HEK293T (cell line): ENCODE measurements around the gene LHPP.

Experiments used
- CTCF ChIA-PET: fragments of 350-600 bp; formaldehyde crosslinking; extraction: SDS; loops from one replicate; lab custom pipeline; 2021; ENCODE audit warnings: antibody characterized with exemption, inconsistent platforms; lab: Yijun Ruan, JAX
- POLR2A ChIA-PET: fragments of 350-600 bp; formaldehyde crosslinking; extraction: SDS; loops from one replicate; lab custom pipeline; 2020; ENCODE audit warnings: antibody characterized with exemption, inconsistent platforms; lab: Yijun Ruan, JAX
- DNase-seq: peaks from one replicate; pipeline ENCODE4 v3.0.0; 2012; ENCODE audit warnings: mixed read lengths; ENCODE audit errors: extremely low spot score
- ARNT ChIP-seq: fragments of 450-650 bp; IDR thresholded peaks from 2 replicates; pipeline ENCODE4 v1.6.1; 2017; ENCODE audit warnings: mild to moderate bottlenecking
- BHLHE40 ChIP-seq: fragments of 450-650 bp; IDR thresholded peaks from 2 replicates; pipeline ENCODE4 v1.6.1; 2016; ENCODE audit warnings: mild to moderate bottlenecking, moderate library complexity, borderline replicate concordance
- CTBP1 ChIP-seq: fragments of 450-650 bp; IDR thresholded peaks from 2 replicates; pipeline ENCODE4 v1.6.1; 2016; ENCODE audit warnings: borderline replicate concordance
- ELF4 ChIP-seq: fragments of 450-650 bp; IDR thresholded peaks from 2 replicates; pipeline ENCODE4 v1.6.1; 2017; ENCODE audit warnings: antibody characterized with exemption
- FOXA1 ChIP-seq: fragments of 450-650 bp; IDR thresholded peaks from 2 replicates; pipeline ENCODE4 v1.6.1; 2016; ENCODE audit warnings: mild to moderate bottlenecking
- FOXK2 ChIP-seq: fragments of 450-650 bp; IDR thresholded peaks from 2 replicates; pipeline ENCODE4 v1.6.1; 2016; ENCODE audit warnings: mild to moderate bottlenecking
- FOXM1 ChIP-seq: fragments of 450-650 bp; IDR thresholded peaks from 2 replicates; pipeline ENCODE4 v1.6.1; 2017; ENCODE audit warnings: mild to moderate bottlenecking, borderline replicate concordance
- HDGF ChIP-seq: fragments of 450-650 bp; IDR thresholded peaks from 2 replicates; pipeline ENCODE4 v1.6.1; 2017; ENCODE audit warnings: antibody characterized with exemption, borderline replicate concordance
- L3MBTL2 ChIP-seq: fragments of 450-650 bp; conservative IDR thresholded peaks from 2 replicates; pipeline ENCODE4 v1.6.1; 2016; ENCODE audit warnings: mild to moderate bottlenecking
- LEF1 ChIP-seq: fragments of 450-650 bp; IDR thresholded peaks from 2 replicates; pipeline ENCODE4 v1.6.1; 2017; ENCODE audit warnings: mild to moderate bottlenecking, borderline replicate concordance
- NFRKB ChIP-seq: fragments of 450-650 bp; IDR thresholded peaks from 2 replicates; pipeline ENCODE4 v1.6.1; 2016; ENCODE audit warnings: mild to moderate bottlenecking, moderate library complexity
- PKNOX1 ChIP-seq: fragments of 450-650 bp; IDR thresholded peaks from 2 replicates; pipeline ENCODE4 v1.6.1; 2016
- SP1 ChIP-seq: fragments of 450-650 bp; IDR thresholded peaks from 2 replicates; pipeline ENCODE4 v1.6.1; 2017
- SUZ12 ChIP-seq: fragments of 450-650 bp; IDR thresholded peaks from 2 replicates; pipeline ENCODE4 v1.6.1; 2016; ENCODE audit warnings: mild to moderate bottlenecking
- TARDBP ChIP-seq: fragments of 450-650 bp; IDR thresholded peaks from 2 replicates; pipeline ENCODE4 v1.6.1; 2016
- ZNF384 ChIP-seq: fragments of 450-650 bp; IDR thresholded peaks from 2 replicates; pipeline ENCODE4 v1.6.1; 2016

The LHPP gene

GRCh38 chr10:124650263-124650662, 188.6 kb downstream of the LHPP start:
- ChIA-PET POLR2A (no interaction called here), CTCF (no interaction called here)
- DNase-seq, result no peak
- TF ChIP-seq L3MBTL2 (no peak), FOXM1 (no peak), FOXA1 (no peak), LEF1 (no peak), CTBP1 (no peak)

- no peak for TF ChIP-seq HDGF
- no peak for TF ChIP-seq BHLHE40
- TF ChIP-seq SUZ12, result no peak
- no peak for TF ChIP-seq L3MBTL2
- ChIA-PET POLR2A (no interaction called here), CTCF (no interaction called here)
- DNase-seq, result no peak
Observed at GRCh38 chr10:124650820-124651401, 189.3 kb downstream of the LHPP start.

DNA sequence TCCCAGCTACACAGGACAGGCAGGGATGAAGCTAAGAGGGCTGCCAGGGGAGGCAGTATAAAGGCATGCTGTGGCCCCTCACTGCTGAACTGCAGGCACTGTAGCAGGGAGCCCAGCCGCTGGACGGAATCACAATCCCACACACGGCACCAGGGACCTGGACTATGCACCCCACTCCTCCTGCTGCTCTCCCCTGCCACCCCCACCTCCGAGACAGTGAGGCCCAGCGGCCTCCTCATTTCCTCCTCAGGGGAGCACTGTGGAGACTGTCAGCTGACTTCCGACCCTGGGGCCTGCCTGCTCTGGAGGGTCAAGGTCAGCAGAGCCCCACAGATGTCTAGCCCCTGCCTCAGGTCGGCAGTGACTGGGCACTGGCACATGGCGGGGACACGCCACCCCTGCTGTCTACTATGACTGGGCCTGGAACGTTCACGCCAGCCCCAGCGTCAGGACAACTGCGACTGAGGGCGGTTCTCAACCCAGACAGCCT, 189.8 kb downstream of the LHPP start:
- no peak for DNase-seq
- POLR2A ChIA-PET, result no interaction called here
- TF ChIP-seq ZNF384, result no peak
- TF ChIP-seq ARNT, result no peak
- no peak for TF ChIP-seq SP1
- no peak for TF ChIP-seq FOXM1
- CTCF ChIA-PET, result no interaction called here

- CTCF ChIA-PET, result no interaction called here
- POLR2A ChIA-PET, result no interaction called here
- DNase-seq, result no peak
- TF ChIP-seq L3MBTL2 (no peak), FOXA1 (no peak), NFRKB (no peak), PKNOX1 (no peak), SP1 (no peak), FOXM1 (no peak), CTBP1 (no peak)
Observed at GRCh38 chr10:124652200-124652599, 190.6 kb downstream of the LHPP start.

DNA sequence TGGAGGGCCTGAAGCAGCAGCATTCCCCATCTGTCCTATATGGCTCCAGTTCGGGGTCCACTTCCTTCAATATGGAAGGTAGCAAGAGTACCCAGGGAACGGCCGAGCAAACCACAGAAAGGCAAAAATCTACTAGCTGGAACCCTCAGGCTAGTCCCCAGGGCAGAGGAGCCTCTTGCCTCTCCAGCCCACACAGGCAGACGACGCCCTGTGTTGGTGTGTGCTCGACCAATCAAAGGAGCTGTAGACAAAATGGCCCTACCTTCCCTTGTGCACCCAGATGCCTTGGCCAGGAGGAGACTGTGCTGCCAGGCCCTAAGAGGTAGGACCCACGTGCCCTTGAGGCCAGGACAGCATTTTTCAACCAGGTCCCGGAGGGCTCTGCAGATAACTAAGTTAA, 191.1 kb downstream of the LHPP start:
- POLR2A ChIA-PET, result no interaction called here
- DNase-seq, result no peak
- CTCF ChIA-PET, result no interaction called here
- TF ChIP-seq FOXK2 (no peak), TARDBP (no peak), SP1 (no peak), CTBP1 (no peak), ZNF384 (no peak), LEF1 (no peak), SUZ12 (no peak), HDGF (no peak), PKNOX1 (no peak), ARNT (no peak), FOXM1 (no peak), ELF4 (no peak), NFRKB (no peak)

GRCh38 chr10:124653311-124653710, 191.7 kb downstream of the LHPP start:
- ChIA-PET POLR2A (no interaction called here), CTCF (no interaction called here)
- no peak for DNase-seq
- TF ChIP-seq CTBP1 (no peak), ZNF384 (no peak), PKNOX1 (no peak), FOXA1 (no peak)

DNA sequence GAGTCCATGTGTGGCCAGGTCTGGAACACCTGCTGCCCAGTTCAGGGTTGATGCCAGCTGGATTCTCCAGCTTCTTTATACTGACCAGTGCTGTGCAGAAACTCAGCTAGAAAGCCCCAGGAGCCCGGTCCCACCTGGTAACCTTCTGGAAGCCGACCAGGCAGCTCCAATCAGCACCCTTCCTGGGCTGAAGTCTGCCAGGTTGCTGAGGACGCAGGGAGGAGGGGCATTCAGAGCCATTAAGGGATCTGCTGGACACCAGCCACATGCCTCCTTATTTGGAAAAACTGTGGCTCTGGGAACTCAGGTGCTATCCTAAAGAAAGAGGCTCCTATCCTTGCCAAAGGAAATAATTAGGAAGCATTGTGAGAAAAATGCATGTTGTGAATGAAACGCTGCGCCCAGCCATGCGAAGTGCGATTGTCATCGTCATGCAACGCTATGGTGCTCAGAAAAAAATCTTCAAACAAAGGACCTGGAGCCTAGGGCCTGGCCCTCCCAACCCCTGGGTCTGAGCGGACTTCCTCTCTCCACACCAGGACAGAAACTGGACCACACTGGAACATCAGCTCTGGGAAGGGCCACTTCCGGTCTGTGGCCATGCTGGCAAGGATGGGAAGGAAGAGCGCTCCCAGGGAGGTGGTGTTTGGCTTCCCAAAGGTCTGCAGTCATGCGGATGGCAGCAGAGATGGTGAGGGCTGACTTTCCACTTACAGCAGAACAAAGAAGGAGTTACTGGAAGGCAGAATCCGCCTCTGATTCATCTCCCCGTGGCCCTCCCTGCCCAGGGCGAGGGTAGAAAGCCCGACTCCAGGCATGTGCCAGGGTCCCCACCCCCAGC, 192.4 kb downstream of the LHPP start:
- no peak for DNase-seq
- CTCF ChIA-PET, result no interaction called here
- POLR2A ChIA-PET, result no interaction called here
- TF ChIP-seq HDGF (no peak), PKNOX1 (no peak), TARDBP (no peak), NFRKB (no peak), LEF1 (no peak), FOXA1 (no peak)
